NT2/D1 (cell line): ENCODE data around the gene SUMO3.
"Not testable (repeated sequence)": the region's sequence is repeated elsewhere in the genome, so short reads cannot be mapped to it uniquely, and the experiment has no call there.

Experiments
- DNase-seq: peaks from one replicate; pipeline ENCODE4 v3.0.0-alpha.2; 2011; ENCODE audit warnings: low read depth, low spot score
- H3K27me3 ChIP-seq: 2 replicates; pipeline ENCODE4 v1.6.0; 2011; ENCODE audit warnings: mild to moderate bottlenecking; ENCODE audit not compliant: insufficient read length, insufficient read depth
- H3K36me3 ChIP-seq: 2 replicates; pipeline ENCODE4 v1.6.1; 2011; ENCODE audit warnings: mild to moderate bottlenecking, low read length, mixed read lengths; ENCODE audit not compliant: insufficient read depth, insufficient read length
- H3K4me1 ChIP-seq: 2 replicates; pipeline ENCODE4 v1.5.1; 2011; ENCODE audit not compliant: insufficient read depth, insufficient read length
- H3K4me3 ChIP-seq: 2 replicates; pipeline ENCODE4 v1.5.1; 2011; ENCODE audit warnings: low read depth; ENCODE audit not compliant: insufficient read length
- H3K9ac ChIP-seq: 2 replicates; pipeline ENCODE4 v1.6.0; 2011; ENCODE audit warnings: low read depth; ENCODE audit not compliant: insufficient read length
- H3K9me3 ChIP-seq: 2 replicates; pipeline ENCODE4 v1.5.1; 2011; ENCODE audit warnings: mild to moderate bottlenecking, low read length; ENCODE audit not compliant: insufficient read depth
- SUZ12 ChIP-seq: IDR thresholded peaks from 2 replicates; pipeline ENCODE4 v1.6.1; 2011; ENCODE audit not compliant: insufficient read length, insufficient read depth; ENCODE audit errors: extremely low read depth
- YY1 ChIP-seq: IDR thresholded peaks from 2 replicates; pipeline ENCODE4 v1.6.1; 2011; ENCODE audit not compliant: insufficient read length, insufficient read depth
- ZNF274 ChIP-seq: IDR thresholded peaks from 2 replicates; pipeline ENCODE4 v1.6.1; 2011; ENCODE audit warnings: mild to moderate bottlenecking, low read depth, low read length

Gene SUMO3

DNA sequence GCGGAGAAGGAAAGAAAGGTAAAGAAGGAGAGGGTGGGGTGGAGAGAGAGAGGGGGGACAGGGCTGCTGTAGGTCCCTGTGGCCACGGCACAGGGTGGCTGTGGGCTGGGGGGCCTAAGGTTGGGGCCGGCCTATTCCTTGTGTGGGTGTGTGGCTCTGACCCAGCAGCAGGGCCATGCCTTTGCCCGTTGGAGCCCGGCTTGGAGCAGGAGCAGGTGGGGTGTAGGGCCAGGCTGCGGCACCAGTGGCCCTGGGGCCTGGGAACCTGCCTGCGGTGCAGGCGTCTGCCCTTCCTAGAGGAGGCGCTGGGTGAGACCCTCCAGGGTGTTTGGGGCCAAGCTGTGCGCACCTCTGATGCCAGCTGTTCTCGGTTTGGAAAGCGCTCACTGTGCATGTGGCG is 19.7 kb upstream of the SUMO3 start:
- DNase-seq = no peak
- H3K9ac ChIP-seq = peak overlapping the region; percentile 25
- no peak for TF ChIP-seq ZNF274
- no peak for TF ChIP-seq YY1
- no peak for TF ChIP-seq SUZ12
- no peaks in the 10 kb centered on the region for H3K9me3 ChIP-seq
- H3K4me1 ChIP-seq = peaks cover 14% of the 10 kb centered on the region
- no peaks in the 10 kb centered on the region for H3K36me3 ChIP-seq
- no peaks in the 10 kb centered on the region for H3K27me3 ChIP-seq
- no peak overlapping the region for H3K4me3 ChIP-seq

DNA sequence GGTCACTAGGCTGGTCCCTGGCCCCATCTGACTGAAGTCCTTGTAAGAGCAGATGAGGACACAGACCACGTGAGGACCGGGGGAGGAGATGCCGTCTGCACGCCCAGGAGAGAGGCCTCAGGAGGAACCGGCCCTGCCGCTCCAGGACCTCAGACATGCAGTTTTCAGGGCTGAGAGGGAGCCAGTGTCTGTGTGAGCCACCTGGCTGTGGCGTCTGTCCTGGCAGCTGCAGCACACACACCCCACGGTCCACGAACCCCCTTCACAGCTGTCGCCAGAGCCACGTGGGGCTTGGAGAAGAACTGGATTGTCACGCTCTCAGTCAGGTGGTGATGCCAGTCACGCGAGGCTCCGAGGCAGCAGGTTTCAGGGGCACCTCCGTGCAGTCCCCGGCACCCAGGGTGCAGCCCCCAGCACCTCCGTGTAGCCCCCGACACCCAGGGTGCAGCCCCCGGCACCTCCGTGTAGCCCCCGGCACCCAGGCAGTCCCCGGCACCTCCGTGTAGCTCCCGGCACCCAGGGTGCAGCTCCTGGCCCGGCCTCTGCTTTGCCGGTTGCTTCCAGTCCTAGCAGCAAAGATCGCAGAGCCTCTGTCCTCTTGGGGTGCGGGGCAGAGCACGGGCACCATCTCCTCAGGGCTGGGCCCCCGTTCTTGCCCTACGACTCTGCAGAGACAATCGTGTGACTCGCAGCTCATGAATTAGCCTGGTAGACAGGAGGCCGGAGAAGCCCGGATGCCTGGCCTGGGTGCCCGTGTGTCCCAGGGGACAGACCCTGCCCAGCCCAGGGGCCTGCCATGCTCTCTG is 19.0 kb upstream of the SUMO3 start:
- Histone ChIP-seq H3K9ac (peak overlapping the region; percentile 27), H3K36me3 (no peaks in the 10 kb centered on the region), H3K27me3 (no peaks in the 10 kb centered on the region), H3K4me1 (peaks cover 14% of the 10 kb centered on the region), H3K4me3 (no peak overlapping the region), H3K9me3 (no peaks in the 10 kb centered on the region)
- no peak for DNase-seq
- no peak for TF ChIP-seq ZNF274

DNA sequence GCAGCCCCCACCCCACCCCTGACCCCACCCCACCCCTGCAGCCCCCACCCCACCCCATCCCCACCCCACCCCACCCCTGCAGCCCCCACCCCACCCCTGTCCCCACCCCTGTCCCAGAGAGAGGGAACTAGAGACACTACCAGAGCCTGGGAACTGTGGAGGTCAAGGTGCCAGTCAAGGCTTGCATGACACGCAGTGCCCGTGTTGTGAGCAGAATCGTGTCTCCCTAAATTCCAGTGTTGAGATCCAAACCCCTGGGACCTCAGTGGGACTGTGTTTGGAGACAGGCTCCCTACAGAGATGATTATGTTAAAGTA is 18.4 kb upstream of the SUMO3 start:
- Histone ChIP-seq H3K36me3 (no peaks in the 10 kb centered on the region), H3K9me3 (no peaks in the 10 kb centered on the region), H3K4me3 (no peak overlapping the region), H3K9ac (no peak overlapping the region), H3K4me1 (peaks cover 14% of the 10 kb centered on the region), H3K27me3 (no peaks in the 10 kb centered on the region)
- DNase-seq = no peak
- no peak for TF ChIP-seq SUZ12

DNA sequence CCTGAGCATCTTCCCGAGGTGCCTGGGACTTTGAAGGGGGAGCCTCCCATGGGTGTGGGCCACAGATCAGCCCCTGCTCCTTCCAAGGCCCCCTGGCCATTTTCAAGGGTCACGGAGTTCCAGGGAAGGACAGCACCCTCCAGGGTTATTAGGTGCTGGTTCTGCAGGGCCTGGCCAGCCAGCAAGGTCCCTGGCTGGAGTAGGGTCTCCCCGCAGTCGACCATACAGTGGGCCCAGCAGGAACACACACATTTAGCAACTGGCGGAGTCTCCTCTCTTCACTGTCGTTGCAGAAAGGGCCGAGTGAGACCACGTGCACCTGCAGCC is 17.7 kb upstream of the SUMO3 start:
- H3K9me3 ChIP-seq = no peaks in the 10 kb centered on the region
- no peaks in the 10 kb centered on the region for H3K27me3 ChIP-seq
- no peak overlapping the region for H3K9ac ChIP-seq
- H3K4me1 ChIP-seq = peaks cover 14% of the 10 kb centered on the region
- H3K36me3 ChIP-seq = no peaks in the 10 kb centered on the region
- DNase-seq = no peak
- no peak overlapping the region for H3K4me3 ChIP-seq
- TF ChIP-seq SUZ12 (no peak), ZNF274 (no peak), YY1 (no peak)

DNA sequence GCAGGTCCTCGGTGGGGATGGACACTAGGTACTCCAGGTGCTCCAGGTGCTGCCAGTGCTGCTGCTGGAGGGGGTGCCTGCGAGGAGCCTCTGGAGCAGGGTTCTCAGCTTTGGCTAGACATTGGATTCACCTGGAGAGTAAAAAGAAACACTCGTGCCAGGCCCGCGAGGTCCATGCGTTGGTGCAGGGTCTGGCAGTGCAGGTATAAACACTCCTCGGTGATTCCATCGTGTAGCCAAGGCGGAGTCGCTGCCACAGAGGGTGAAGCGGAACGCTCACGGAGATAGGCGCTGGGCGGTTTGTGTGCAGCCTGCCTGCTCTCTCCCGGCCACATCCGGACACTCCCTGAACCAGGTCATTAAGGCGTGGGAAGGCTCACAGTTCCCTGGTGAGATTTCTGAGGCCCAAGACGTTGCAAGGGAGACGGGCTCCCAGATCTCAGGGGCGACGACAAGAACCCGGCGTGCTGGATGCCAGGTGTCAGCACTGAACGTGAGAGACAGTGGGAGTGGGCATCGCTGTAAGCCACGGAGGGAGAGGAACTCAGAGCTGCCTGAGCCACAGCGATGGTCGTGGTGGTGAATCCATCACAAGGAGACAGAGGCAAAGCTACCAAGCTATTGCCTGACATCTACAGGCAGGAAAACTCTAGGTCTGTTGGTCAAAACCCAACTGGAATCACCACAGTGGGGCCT is 17.2 kb upstream of the SUMO3 start:
- Histone ChIP-seq H3K9ac (no peak overlapping the region), H3K4me1 (peaks cover 14% of the 10 kb centered on the region), H3K36me3 (no peaks in the 10 kb centered on the region), H3K27me3 (no peaks in the 10 kb centered on the region), H3K9me3 (no peaks in the 10 kb centered on the region; the same call in 1 of the 2 replicates), H3K4me3 (no peak overlapping the region)
- TF ChIP-seq YY1 = no peak
- TF ChIP-seq ZNF274 = no peak
- TF ChIP-seq SUZ12 = no peak
- DNase-seq = no peak

DNA sequence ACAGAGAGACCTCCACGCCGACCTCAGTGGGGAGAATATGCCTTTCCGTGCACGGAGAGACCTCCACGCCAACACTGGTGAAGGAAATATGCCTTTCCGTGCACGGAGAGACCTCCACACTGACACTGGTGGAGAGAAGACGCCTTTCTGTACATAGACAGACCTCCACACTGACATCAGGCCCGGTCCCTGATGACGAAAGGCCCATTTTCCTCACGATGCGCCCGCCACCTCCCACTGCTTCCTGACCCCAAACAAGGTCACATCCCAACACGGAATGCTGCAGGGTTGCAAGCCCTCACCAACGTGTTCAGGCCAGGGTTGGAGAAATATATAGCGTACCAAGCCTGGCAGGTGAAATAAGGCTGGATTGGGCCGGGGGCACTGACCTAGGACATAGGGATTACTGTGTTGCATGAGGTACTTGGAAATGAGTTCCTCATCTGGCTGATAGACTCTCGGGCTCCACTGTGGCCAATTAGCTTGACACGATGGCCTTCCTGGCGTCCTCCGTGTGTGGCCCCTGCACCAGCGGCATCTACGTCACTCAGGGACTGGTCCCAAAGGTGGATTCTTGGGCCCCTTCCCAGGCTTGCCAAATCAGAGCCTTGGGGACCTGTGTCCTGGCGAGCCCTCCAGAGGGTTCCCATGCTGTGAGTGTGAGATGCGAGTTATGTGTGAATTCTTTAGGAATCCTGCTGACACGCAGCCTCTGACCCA is 16.5 kb upstream of the SUMO3 start:
- no peak overlapping the region for H3K4me3 ChIP-seq
- DNase-seq = no peak
- TF ChIP-seq ZNF274 = no peak
- TF ChIP-seq SUZ12 = no peak
- TF ChIP-seq YY1 = no peak
- H3K36me3 ChIP-seq = no peaks in the 10 kb centered on the region
- no peak overlapping the region for H3K9ac ChIP-seq
- H3K27me3 ChIP-seq = no peaks in the 10 kb centered on the region
- no peaks in the 10 kb centered on the region; the same call in 1 of the 2 replicates for H3K9me3 ChIP-seq
- H3K4me1 ChIP-seq = peaks cover 14% of the 10 kb centered on the region

DNA sequence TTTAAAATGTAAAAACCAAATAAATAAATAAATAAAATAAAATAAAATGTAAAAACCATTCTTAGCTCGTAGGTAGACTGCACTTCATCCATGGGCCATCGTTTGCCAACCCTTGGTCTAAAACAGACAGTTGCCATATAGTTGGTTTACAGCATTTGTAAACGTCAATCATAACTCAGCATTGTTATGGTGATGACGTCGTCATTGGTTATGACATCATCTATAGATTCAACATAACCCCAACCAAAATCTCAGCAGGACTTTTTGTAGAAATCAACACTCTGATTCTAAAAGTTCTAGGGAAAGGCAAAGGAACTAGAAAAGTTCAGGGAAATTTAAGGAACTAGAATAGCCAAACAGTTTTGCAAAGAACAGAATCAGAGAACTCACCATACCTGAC is 15.8 kb upstream of the SUMO3 start:
- H3K36me3 ChIP-seq = no peaks in the 10 kb centered on the region
- H3K9me3 ChIP-seq = peaks cover 5% of the 10 kb centered on the region
- H3K4me3 ChIP-seq = no peak overlapping the region
- DNase-seq = no peak
- TF ChIP-seq YY1 (no peak), ZNF274 (no peak), SUZ12 (no peak)
- H3K27me3 ChIP-seq = no peaks in the 10 kb centered on the region
- H3K9ac ChIP-seq = no peak overlapping the region
- H3K4me1 ChIP-seq = peaks cover 14% of the 10 kb centered on the region

DNA sequence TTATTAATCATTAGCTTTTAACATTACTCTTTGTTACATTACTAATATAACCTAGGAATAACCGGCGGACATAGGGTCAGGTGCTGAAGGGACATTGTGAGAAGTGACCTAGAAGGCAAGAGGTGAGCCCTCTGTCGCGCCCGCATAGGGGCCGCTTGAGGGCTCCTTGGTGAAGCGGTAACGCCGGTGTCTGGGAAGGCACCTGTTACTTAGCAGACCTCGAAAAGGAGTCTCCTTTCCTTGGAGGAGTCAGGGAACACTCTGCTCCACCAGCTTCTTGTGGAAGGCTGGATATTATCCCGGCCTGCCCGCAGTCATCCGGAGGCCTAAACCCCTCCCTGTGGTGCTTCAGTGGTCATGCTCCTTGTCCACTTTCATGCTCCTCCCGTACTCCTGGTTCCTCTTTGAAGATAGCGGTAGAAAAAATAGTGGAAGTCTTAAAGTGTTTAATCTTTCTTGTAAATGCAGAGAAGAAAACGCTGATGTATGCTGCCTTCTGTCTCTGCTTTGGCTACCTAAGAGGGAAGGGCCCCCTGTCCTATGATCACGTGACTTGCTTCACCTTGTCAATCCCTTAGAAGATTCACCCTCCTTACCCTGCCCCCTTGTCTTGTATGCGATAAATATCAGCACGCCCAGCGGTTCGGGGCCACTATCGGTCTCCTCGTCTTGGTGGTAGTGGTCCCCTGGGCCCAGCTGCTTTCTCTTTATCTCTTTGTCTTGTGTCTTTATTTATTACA is 14.8 kb upstream of the SUMO3 start:
- H3K9ac ChIP-seq, H3K36me3 ChIP-seq: not testable (repeated sequence)

More for the DNA sequence above, 14.8 kb upstream of the SUMO3 start:
- H3K4me3 ChIP-seq, DNase-seq, H3K4me1 ChIP-seq, H3K27me3 ChIP-seq: not testable (repeated sequence)
- peaks cover 15% of the 10 kb centered on the region for H3K9me3 ChIP-seq
